WTC11 (cell line): ENCODE results near the gene KIAA1755. TPM values are rescaled to one million over a fixed set of nuclear protein-coding genes. Genes with fewer than 3 reads are reported as not detected.
A peak's percentile ranks its signal among the peaks of the same experiment; 100 is the strongest.

ENCODE experiments used
- ATAC-seq: fragments of 200-7000 bp; cut with Tn5 transposase; 2 replicates; pipeline ENCODE4 v1.10.0; 2021; ENCODE audit warnings: mild to moderate bottlenecking, moderate library complexity
- CTCF ChIA-PET: fragments of 300-600 bp; sonication (Branson Sonifier 250); formaldehyde crosslinking; loops from one replicate; lab custom pipeline; 2021; ENCODE audit warnings: antibody characterized with exemption; lab: Charles Lee
- POLR2A ChIA-PET: fragments of 350-600 bp; sonication (Branson Sonifier 250); formaldehyde crosslinking; loops from one replicate; lab custom pipeline; 2021; ENCODE audit warnings: antibody characterized with exemption; lab: Charles Lee
- DNase-seq: peaks from one replicate; pipeline ENCODE4 v3.0.0; 2021; ENCODE audit warnings: low spot score
- H3K27ac Mint-ChIP-seq: 2 replicates; pipeline ENCODE4 v1.8.0; 2021; ENCODE audit warnings: mixed read lengths
- H3K27me3 Mint-ChIP-seq: 2 replicates; pipeline ENCODE4 v1.8.0; 2021; ENCODE audit warnings: low read depth, mild to moderate bottlenecking, moderate library complexity, mixed read lengths
- H3K36me3 Mint-ChIP-seq: 2 replicates; pipeline ENCODE4 v1.8.0; 2021; ENCODE audit warnings: mixed read lengths
- H3K4me1 Mint-ChIP-seq: 2 replicates; pipeline ENCODE4 v1.8.0; 2022; ENCODE audit warnings: mixed read lengths
- H3K4me3 Mint-ChIP-seq: 2 replicates; pipeline ENCODE4 v1.8.0; 2021; ENCODE audit warnings: mild to moderate bottlenecking, moderate library complexity, mixed read lengths
- H3K9me3 Mint-ChIP-seq: 2 replicates; pipeline ENCODE4 v1.8.0; 2021; ENCODE audit warnings: mixed read lengths
- CTCF ChIP-seq: fragments of 200-600 bp; IDR thresholded peaks from 2 replicates; pipeline ENCODE4 v1.8.0; 2022; ENCODE audit warnings: antibody characterized with exemption
- E2F1 ChIP-seq: sonication (generic); formaldehyde crosslinking; IDR thresholded peaks from 2 replicates; pipeline ENCODE4 v1.8.0; 2022; ENCODE audit warnings: mild to moderate bottlenecking, missing genetic modification reagents
- EMX1 ChIP-seq: fragments of 250-450 bp; sonication (Bioruptor Pico); IDR thresholded peaks from 2 replicates; pipeline ENCODE4 v1.8.0; 2021; ENCODE audit warnings: mild to moderate bottlenecking
- ESRRA ChIP-seq: sonication (generic); formaldehyde crosslinking; IDR thresholded peaks from 2 replicates; pipeline ENCODE4 v1.8.1; 2022; ENCODE audit warnings: mild to moderate bottlenecking, missing genetic modification reagents, borderline replicate concordance
- ETV6 ChIP-seq: sonication (generic); formaldehyde crosslinking; IDR thresholded peaks from 2 replicates; pipeline ENCODE4 v1.8.1; 2022; ENCODE audit warnings: mild to moderate bottlenecking, missing genetic modification reagents
- FOXK1 ChIP-seq: sonication (generic); formaldehyde crosslinking; IDR thresholded peaks from 2 replicates; pipeline ENCODE4 v1.8.0; 2022; ENCODE audit warnings: mild to moderate bottlenecking, moderate library complexity, missing genetic modification reagents
- GTF2I ChIP-seq: fragments of 250-450 bp; sonication (Bioruptor Pico); conservative IDR thresholded peaks from 2 replicates; pipeline ENCODE4 v1.4.0; 2021; ENCODE audit warnings: mild to moderate bottlenecking
- IRF2 ChIP-seq: sonication (generic); formaldehyde crosslinking; IDR thresholded peaks from 2 replicates; pipeline ENCODE4 v1.8.0; 2022; ENCODE audit warnings: low read depth, missing genetic modification reagents, borderline replicate concordance
- NFYB ChIP-seq: sonication (generic); formaldehyde crosslinking; conservative IDR thresholded peaks from 2 replicates; pipeline ENCODE4 v1.8.0; 2022; ENCODE audit warnings: low read depth, missing genetic modification reagents
- NR2C2 ChIP-seq: sonication (generic); formaldehyde crosslinking; IDR thresholded peaks from 2 replicates; pipeline ENCODE4 v1.8.0; 2022; ENCODE audit warnings: mild to moderate bottlenecking, missing genetic modification reagents
- SOX15 ChIP-seq: fragments of 250-450 bp; sonication (Bioruptor Pico); IDR thresholded peaks from 2 replicates; pipeline ENCODE4 v1.9.0; 2021; ENCODE audit warnings: mild to moderate bottlenecking
- SP1 ChIP-seq: sonication (generic); formaldehyde crosslinking; conservative IDR thresholded peaks from 2 replicates; pipeline ENCODE4 v1.8.1; 2022; ENCODE audit warnings: missing genetic modification reagents
- TCF7 ChIP-seq: sonication (generic); formaldehyde crosslinking; IDR thresholded peaks from 2 replicates; pipeline ENCODE4 v1.8.0; 2022; ENCODE audit warnings: mild to moderate bottlenecking, low read depth, missing genetic modification reagents, moderate library complexity
- TEAD4 ChIP-seq: sonication (generic); formaldehyde crosslinking; IDR thresholded peaks from 2 replicates; pipeline ENCODE4 v1.8.0; 2022; ENCODE audit warnings: mild to moderate bottlenecking, missing genetic modification reagents
- ZNF121 ChIP-seq: sonication (generic); formaldehyde crosslinking; IDR thresholded peaks from 2 replicates; pipeline ENCODE4 v1.8.0; 2023; ENCODE audit warnings: missing genetic modification reagents
- ZNF138 ChIP-seq: sonication (generic); formaldehyde crosslinking; conservative IDR thresholded peaks from 2 replicates; pipeline ENCODE4 v1.8.1; 2022; ENCODE audit warnings: mild to moderate bottlenecking, moderate library complexity, missing genetic modification reagents
- ZNF423 ChIP-seq: fragments of 250-450 bp; sonication (Bioruptor Pico); IDR thresholded peaks from 2 replicates; pipeline ENCODE4 v2.1.2; 2022; ENCODE audit warnings: mild to moderate bottlenecking, moderate library complexity
- total RNA-seq: library from RNA; stranded (reverse); gene quantifications from 3 replicates; pipeline ENCODE4 v1.2.3, GENCODE V29; 2021
- TF ChIP-seq, protein P1 (sequence below): sonication (generic); formaldehyde crosslinking; IDR thresholded peaks from 2 replicates; pipeline ENCODE4 v1.8.1; 2023; ENCODE audit warnings: mild to moderate bottlenecking, missing genetic modification reagents
- TF ChIP-seq, protein P2 (sequence below): sonication (generic); formaldehyde crosslinking; IDR thresholded peaks from 2 replicates; pipeline ENCODE4 v1.8.0; 2023; ENCODE audit warnings: mild to moderate bottlenecking, missing genetic modification reagents
- TF ChIP-seq, protein P3 (sequence below): fragments of 250-450 bp; sonication (Bioruptor Pico); IDR thresholded peaks from 2 replicates; pipeline ENCODE4 v1.8.0; 2021; ENCODE audit warnings: mild to moderate bottlenecking

Gene KIAA1755
- total RNA-seq, 1 experiment from 2014 or later = 0.50 TPM

GRCh38 chr20:38165089-38165965, 95.2 kb downstream of the KIAA1755 start, which contains the start of gene TGM2 (continued):
- TF ChIP-seq ETV6 (CRISPR knock-in tag) = no peak
- TF ChIP-seq, all 79 proteins: peak for 4

GRCh38 chr20:38164624-38165088, 95.9 kb downstream of the KIAA1755 start:
- DNase-seq = no peak
- H3K27me3 Mint-ChIP-seq = no peaks in the 10 kb centered on the region

DNA sequence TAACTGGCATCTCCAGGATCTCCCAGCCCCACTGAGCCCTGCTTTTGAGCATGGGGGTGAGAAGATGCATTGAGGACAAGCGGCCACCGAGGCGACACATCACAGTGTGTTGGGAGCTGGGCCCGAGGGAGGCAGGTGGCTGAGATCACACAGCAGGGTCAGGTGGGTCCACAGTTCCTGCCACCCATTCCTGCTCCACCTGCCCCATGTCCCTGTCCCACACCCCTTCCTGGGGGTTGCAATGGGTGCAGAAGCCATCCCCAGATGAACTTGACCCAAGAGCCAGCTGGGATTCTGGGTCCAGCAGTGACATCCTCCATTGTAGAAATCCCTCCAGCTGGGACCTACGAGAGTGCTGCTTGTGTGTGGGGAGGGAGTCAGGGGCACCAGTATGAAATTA, 96.5 kb downstream of the KIAA1755 start:
- CTCF ChIA-PET = interaction anchor here (0.6 to 2.3 kb wide), 10 partner anchors 10 to 221 kb away, joined by 3 to 15 read pairs (median 5); no protein-coding TSS in a partner anchor
- Mint-ChIP-seq H3K4me3 (no peak overlapping the region), H3K4me1 (0 out of 2 replicates have a peak, but pooled peaks cover 4% of the 10 kb centered on the region), H3K9me3 (no peaks in the 10 kb centered on the region), H3K27me3 (no peaks in the 10 kb centered on the region)
- POLR2A ChIA-PET = no interaction called here
- no peak for ATAC-seq
- TF ChIP-seq CTCF (no peak), TEAD4 (CRISPR knock-in tag) (no peak), IRF2 (CRISPR knock-in tag) (no peak), ZNF121 (CRISPR knock-in tag) (no peak), ESRRA (CRISPR knock-in tag) (no peak), E2F1 (no peak), EMX1 (CRISPR knock-in tag) (no peak), ZNF138 (no peak), NR2C2 (CRISPR knock-in tag) (no peak), GTF2I (CRISPR knock-in tag) (no peak), SP1 (CRISPR knock-in tag) (no peak), ZNF423 (CRISPR knock-in tag) (no peak)
- TF ChIP-seq, protein P1, sequence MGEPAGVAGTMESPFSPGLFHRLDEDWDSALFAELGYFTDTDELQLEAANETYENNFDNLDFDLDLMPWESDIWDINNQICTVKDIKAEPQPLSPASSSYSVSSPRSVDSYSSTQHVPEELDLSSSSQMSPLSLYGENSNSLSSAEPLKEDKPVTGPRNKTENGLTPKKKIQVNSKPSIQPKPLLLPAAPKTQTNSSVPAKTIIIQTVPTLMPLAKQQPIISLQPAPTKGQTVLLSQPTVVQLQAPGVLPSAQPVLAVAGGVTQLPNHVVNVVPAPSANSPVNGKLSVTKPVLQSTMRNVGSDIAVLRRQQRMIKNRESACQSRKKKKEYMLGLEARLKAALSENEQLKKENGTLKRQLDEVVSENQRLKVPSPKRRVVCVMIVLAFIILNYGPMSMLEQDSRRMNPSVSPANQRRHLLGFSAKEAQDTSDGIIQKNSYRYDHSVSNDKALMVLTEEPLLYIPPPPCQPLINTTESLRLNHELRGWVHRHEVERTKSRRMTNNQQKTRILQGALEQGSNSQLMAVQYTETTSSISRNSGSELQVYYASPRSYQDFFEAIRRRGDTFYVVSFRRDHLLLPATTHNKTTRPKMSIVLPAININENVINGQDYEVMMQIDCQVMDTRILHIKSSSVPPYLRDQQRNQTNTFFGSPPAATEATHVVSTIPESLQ (CRISPR knock-in tag) = no peak
- TF ChIP-seq, protein P2, sequence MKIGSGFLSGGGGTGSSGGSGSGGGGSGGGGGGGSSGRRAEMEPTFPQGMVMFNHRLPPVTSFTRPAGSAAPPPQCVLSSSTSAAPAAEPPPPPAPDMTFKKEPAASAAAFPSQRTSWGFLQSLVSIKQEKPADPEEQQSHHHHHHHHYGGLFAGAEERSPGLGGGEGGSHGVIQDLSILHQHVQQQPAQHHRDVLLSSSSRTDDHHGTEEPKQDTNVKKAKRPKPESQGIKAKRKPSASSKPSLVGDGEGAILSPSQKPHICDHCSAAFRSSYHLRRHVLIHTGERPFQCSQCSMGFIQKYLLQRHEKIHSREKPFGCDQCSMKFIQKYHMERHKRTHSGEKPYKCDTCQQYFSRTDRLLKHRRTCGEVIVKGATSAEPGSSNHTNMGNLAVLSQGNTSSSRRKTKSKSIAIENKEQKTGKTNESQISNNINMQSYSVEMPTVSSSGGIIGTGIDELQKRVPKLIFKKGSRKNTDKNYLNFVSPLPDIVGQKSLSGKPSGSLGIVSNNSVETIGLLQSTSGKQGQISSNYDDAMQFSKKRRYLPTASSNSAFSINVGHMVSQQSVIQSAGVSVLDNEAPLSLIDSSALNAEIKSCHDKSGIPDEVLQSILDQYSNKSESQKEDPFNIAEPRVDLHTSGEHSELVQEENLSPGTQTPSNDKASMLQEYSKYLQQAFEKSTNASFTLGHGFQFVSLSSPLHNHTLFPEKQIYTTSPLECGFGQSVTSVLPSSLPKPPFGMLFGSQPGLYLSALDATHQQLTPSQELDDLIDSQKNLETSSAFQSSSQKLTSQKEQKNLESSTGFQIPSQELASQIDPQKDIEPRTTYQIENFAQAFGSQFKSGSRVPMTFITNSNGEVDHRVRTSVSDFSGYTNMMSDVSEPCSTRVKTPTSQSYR (CRISPR knock-in tag) = no peak
- TF ChIP-seq, protein P3, sequence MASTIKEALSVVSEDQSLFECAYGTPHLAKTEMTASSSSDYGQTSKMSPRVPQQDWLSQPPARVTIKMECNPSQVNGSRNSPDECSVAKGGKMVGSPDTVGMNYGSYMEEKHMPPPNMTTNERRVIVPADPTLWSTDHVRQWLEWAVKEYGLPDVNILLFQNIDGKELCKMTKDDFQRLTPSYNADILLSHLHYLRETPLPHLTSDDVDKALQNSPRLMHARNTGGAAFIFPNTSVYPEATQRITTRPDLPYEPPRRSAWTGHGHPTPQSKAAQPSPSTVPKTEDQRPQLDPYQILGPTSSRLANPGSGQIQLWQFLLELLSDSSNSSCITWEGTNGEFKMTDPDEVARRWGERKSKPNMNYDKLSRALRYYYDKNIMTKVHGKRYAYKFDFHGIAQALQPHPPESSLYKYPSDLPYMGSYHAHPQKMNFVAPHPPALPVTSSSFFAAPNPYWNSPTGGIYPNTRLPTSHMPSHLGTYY = no peak
- TF ChIP-seq, all 79 proteins: peak for 0
- no peaks in the 10 kb centered on the region for H3K36me3 Mint-ChIP-seq
- H3K27ac Mint-ChIP-seq = no peak overlapping the region
- no peak for DNase-seq

More at GRCh38 chr20:38164624-38165088, 95.9 kb downstream of the KIAA1755 start:
- no peak for TF ChIP-seq NFYB (CRISPR knock-in tag)
- TF ChIP-seq SOX15 (CRISPR knock-in tag) = no peak
- no peak for TF ChIP-seq FOXK1
- TF ChIP-seq TCF7 (CRISPR knock-in tag) = no peak
- Mint-ChIP-seq H3K36me3 (no peaks in the 10 kb centered on the region), H3K27ac (no peak overlapping the region), H3K4me1 (0 out of 2 replicates have a peak, but pooled peaks cover 4% of the 10 kb centered on the region), H3K4me3 (peak overlapping the region; percentile 48), H3K9me3 (no peaks in the 10 kb centered on the region)
- ChIA-PET POLR2A (no interaction called here), CTCF (interaction anchor here (0.6 to 2.3 kb wide), 8 partner anchors 10 to 221 kb away, joined by 3 to 15 read pairs (median 6); no protein-coding TSS in a partner anchor)
- no peak for ATAC-seq
